Chondrocyte (in vitro differentiated cells): ENCODE measurements around the gene MYRIP. TPM values are rescaled to one million over a fixed set of nuclear protein-coding genes. Genes with fewer than 3 reads are reported as not detected.

Experiments
- DNase-seq: peaks from one replicate; pipeline ENCODE4 v3.0.0; 2021; ENCODE audit warnings: mixed read lengths, low spot score
- H3K27ac Mint-ChIP-seq: one replicate; pipeline ENCODE4 v1.8.0; 2021; ENCODE audit warnings: mild to moderate bottlenecking, moderate library complexity, mixed read lengths; ENCODE audit not compliant: unreplicated experiment
- H3K27me3 Mint-ChIP-seq: 2 replicates; pipeline ENCODE4 v1.8.0; 2021; ENCODE audit warnings: low read depth, mixed read lengths
- H3K36me3 Mint-ChIP-seq: 2 replicates; pipeline ENCODE4 v1.8.0; 2021; ENCODE audit warnings: low read depth, mixed read lengths
- H3K4me1 Mint-ChIP-seq: 2 replicates; pipeline ENCODE4 v1.8.0; 2021; ENCODE audit warnings: low read depth, mild to moderate bottlenecking, mixed read lengths
- H3K4me3 Mint-ChIP-seq: one replicate; pipeline ENCODE4 v1.8.0; 2021; ENCODE audit warnings: mild to moderate bottlenecking, moderate library complexity, mixed read lengths; ENCODE audit not compliant: unreplicated experiment
- H3K9me3 Mint-ChIP-seq: 2 replicates; pipeline ENCODE4 v1.8.0; 2021; ENCODE audit warnings: low read depth, mixed read lengths
- CTCF ChIP-seq: fragments of 200-600 bp; sonication (generic); IDR thresholded peaks from 2 replicates; pipeline ENCODE4 v1.5.0; 2021; ENCODE audit warnings: antibody characterized with exemption, mild to moderate bottlenecking, moderate library complexity
- total RNA-seq: library from RNA; stranded (reverse); gene quantifications from 3 replicates; pipeline ENCODE4 v1.2.1, GENCODE V29; 2021

The MYRIP gene
- total RNA-seq, 1 donor from 2014 or later, result 0.12 TPM

DNA sequence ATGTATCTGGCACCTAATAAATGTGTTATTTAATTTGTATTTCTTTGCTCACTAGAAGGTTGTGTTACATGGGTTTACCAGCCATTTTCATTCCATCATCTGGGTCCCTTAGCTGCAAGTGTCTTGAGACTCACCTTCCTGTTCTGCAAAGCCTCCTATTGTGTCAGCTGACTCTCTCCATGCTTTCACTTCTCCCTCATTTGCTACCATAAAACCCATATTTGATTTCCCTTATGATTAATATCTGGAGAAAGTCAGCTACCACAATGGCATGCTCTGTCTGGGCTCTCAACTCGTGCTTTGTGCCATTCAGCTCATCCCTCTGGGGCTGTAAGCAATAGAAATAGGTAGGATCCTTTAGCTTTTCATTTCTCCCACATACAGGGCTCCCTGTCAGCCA is 420.6 kb downstream of the MYRIP start:
- TF ChIP-seq CTCF, result no peak
- no peak for DNase-seq
- Mint-ChIP-seq H3K4me3 (no peak overlapping the region), H3K4me1 (no peaks in the 10 kb centered on the region), H3K27me3 (peaks cover 4% of the 10 kb centered on the region), H3K27ac (no peak overlapping the region), H3K9me3 (peaks cover 3% of the 10 kb centered on the region), H3K36me3 (peaks cover 2% of the 10 kb centered on the region)

DNA sequence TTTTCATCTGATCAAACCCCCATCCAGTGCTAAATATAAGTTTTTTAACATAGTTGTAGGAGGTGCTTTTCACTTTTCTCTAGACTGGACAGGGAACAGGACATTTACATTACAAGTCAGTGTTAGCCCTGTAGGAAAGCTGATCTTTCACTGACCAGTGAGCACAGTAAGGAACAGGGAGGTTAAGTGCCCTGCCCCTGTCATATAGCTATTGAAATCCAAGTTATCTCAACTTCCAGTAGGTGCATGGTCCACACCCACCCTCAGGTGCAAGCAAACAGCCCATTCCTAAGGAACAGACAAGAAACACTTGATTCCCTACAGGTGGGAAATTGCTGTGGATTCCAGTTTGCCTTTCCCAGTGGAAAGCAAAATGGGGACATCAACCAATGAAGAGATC is 421.0 kb downstream of the MYRIP start:
- TF ChIP-seq CTCF, result no peak
- Mint-ChIP-seq H3K27me3 (peaks cover 5% of the 10 kb centered on the region), H3K36me3 (peaks cover 2% of the 10 kb centered on the region)

GRCh38 chr3:40232626-40233025 is 423.2 kb downstream of the MYRIP start:
- peaks cover 3% of the 10 kb centered on the region for H3K9me3 Mint-ChIP-seq
- H3K4me3 Mint-ChIP-seq, result no peak overlapping the region
- H3K27me3 Mint-ChIP-seq, result peaks cover 3% of the 10 kb centered on the region
- H3K27ac Mint-ChIP-seq, result no peak overlapping the region
- H3K36me3 Mint-ChIP-seq, result peaks cover 2% of the 10 kb centered on the region
- TF ChIP-seq CTCF, result no peak
- no peak for DNase-seq
- no peaks in the 10 kb centered on the region for H3K4me1 Mint-ChIP-seq

More for the DNA sequence above, 421.0 kb downstream of the MYRIP start:
- Mint-ChIP-seq H3K27ac (no peak overlapping the region), H3K4me1 (no peaks in the 10 kb centered on the region), H3K4me3 (no peak overlapping the region), H3K9me3 (peaks cover 3% of the 10 kb centered on the region)
- DNase-seq, result no peak

DNA sequence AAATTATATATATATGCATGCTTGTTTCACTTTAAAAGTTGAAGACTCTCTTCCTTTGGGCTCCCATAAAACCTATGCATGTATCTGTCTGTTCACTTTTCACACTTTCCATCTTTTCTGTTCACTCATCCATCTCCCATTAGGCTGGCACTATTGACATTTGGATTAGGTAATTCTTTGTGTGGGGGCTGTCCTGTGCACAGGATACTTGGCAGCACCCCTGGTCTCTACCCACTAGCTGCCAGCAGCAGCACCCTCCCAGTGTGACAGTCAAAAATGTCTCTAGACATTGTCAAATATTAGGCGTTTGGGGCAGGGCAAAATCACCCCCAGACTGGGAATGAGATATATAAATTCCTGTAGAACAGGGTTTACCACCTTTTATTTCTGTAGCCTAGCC is 427.8 kb downstream of the MYRIP start:
- no peak for DNase-seq
- Mint-ChIP-seq H3K9me3 (peaks cover 6% of the 10 kb centered on the region), H3K4me3 (no peak overlapping the region), H3K27me3 (peaks cover 3% of the 10 kb centered on the region), H3K4me1 (no peaks in the 10 kb centered on the region), H3K27ac (no peak overlapping the region), H3K36me3 (peaks cover 2% of the 10 kb centered on the region)
- no peak for TF ChIP-seq CTCF

GRCh38 chr3:40237889-40238571 is 428.6 kb downstream of the MYRIP start:
- no peak for DNase-seq
- Mint-ChIP-seq H3K27me3 (peaks cover 3% of the 10 kb centered on the region), H3K4me1 (no peaks in the 10 kb centered on the region)

More at GRCh38 chr3:40237889-40238571, 428.6 kb downstream of the MYRIP start:
- TF ChIP-seq CTCF, result peak; percentile 36
- peaks cover 6% of the 10 kb centered on the region for H3K9me3 Mint-ChIP-seq
- H3K4me3 Mint-ChIP-seq, result no peak overlapping the region
- H3K27ac Mint-ChIP-seq, result no peak overlapping the region
- peaks cover 2% of the 10 kb centered on the region for H3K36me3 Mint-ChIP-seq
